Uterus (tissue), 4 donors: ENCODE data around the gene RGS2. TPM values are rescaled to one million over a fixed set of nuclear protein-coding genes. Genes with fewer than 3 reads are reported as not detected.

Experiments used
- DNase-seq, 2 donors: peaks; one replicate each; pipeline ENCODE4 v3.0.0-alpha.2; 2019 to 2020
- H3K27ac ChIP-seq, 2 donors: fragments of 200-600 bp; sonication (generic); 1 replicate in 1 of 2; 2 replicates in 1 of 2; pipeline ENCODE4 v1.5.1; 2016 to 2018
- H3K27me3 ChIP-seq, 2 donors: fragments of 200-600 bp; sonication (generic); one replicate each; pipeline ENCODE4 v1.5.1; 2018 to 2019; ENCODE audit warnings: control low read depth in 1 of 2
- H3K36me3 ChIP-seq, 2 donors: fragments of 200-600 bp; sonication (generic); one replicate each; pipeline ENCODE4 v1.5.1; 2019; ENCODE audit warnings: control low read depth in 1 of 2
- H3K4me1 ChIP-seq, 2 donors: fragments of 200-600 bp; sonication (generic); one replicate each; pipeline ENCODE4 v1.5.1; 2018 to 2019; ENCODE audit warnings: control low read depth in 1 of 2
- H3K4me3 ChIP-seq, 2 donors: fragments of 200-600 bp; sonication (generic); 1 replicate in 1 of 2; 2 replicates in 1 of 2; pipeline ENCODE4 v1.5.1; 2018 to 2019; ENCODE audit warnings: mild to moderate bottlenecking in 1 of 2
- H3K9me3 ChIP-seq, 2 donors: fragments of 200-600 bp; sonication (generic); one replicate each; pipeline ENCODE4 v1.5.1; 2019; ENCODE audit warnings: control low read depth in 1 of 2
- POLR2A ChIP-seq, 2 donors: fragments of 450-650 bp; IDR thresholded peaks; one replicate each; pipeline ENCODE4 v1.6.1; 2016; ENCODE audit warnings: antibody characterized with exemption in 2 of 2, mild to moderate bottlenecking in 1 of 2, moderate library complexity in 1 of 2
- intact Hi-C: fragments of 100-400 bp; cut with DNase I; formaldehyde crosslinking; loops from one replicate; pipeline ENCODE4 v1.15.1; 2023; ENCODE audit warnings: low total_unique reads
- total RNA-seq, 4 donors: library from RNA; depleted of rRNA in 3 of 4; stranded (reverse); fragments of >200 nt in 3 of 4; gene quantifications; one replicate each; pipeline versions ENCODE4 v1.1.0 to v1.2.4, GENCODE V29; 2014 to 2023
- TF ChIP-seq, protein P1 (sequence below), 4 experiments: fragments of 200-600 bp in 2 of 4; fragments of 450-650 bp in 2 of 4; sonication (generic) in 2 of 4; IDR thresholded peaks; one replicate each; pipeline ENCODE4 v1.5.1; 2016 to 2019; ENCODE audit warnings: antibody characterized with exemption in 4 of 4, mild to moderate bottlenecking in 2 of 4, moderate library complexity in 1 of 4
- donor health status: DM: yes; HTN: yes; CAD: no.

Gene RGS2, protein sequence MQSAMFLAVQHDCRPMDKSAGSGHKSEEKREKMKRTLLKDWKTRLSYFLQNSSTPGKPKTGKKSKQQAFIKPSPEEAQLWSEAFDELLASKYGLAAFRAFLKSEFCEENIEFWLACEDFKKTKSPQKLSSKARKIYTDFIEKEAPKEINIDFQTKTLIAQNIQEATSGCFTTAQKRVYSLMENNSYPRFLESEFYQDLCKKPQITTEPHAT
- total RNA-seq, result 100 to 1,000 TPM; 103 to 164 (median 134) TPM

DNA sequence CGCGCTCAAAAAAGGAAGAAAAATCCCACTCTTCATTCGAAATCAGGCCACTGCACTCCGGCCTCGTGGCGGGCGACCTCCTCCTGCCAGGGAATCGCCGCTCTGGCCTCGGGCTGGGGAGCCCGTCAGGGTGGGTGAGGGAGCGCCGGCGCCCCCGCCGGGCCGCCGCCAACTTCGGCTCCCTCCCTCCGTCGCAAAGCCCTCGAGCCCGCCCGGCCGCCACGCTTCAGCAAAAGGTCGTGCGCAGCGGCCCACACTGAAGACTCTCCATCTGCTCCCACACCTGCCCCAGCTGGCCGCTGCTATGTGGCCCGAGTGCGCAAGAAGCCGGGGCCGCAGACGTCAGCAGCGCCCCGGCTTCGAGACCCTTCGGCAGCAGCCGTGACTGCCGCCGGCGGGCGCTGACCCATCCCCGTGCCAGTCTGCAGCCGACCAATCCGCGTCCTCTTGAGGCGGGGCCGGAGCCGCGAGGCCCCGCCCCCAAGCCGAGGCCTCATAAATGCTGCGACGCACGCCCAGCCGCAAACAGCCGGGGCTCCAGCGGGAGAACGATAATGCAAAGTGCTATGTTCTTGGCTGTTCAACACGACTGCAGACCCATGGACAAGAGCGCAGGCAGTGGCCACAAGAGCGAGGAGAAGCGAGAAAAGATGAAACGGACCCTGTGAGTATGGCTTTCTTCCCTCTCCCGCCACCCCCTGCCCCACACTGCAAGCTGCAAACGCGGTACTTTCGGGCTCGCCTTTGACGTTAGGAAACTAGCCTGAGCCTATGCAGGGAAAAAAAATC, at the start of gene RGS2:
TSS of gene RGS2 (plus strand) at position 522 of the 789 bp plus-strand sequence. CDS start at position 555, 33 bp downstream.
- Histone ChIP-seq H3K36me3 (no peaks in the 10 kb centered on the region), H3K4me1 (peaks cover 0 to 14% of the 10 kb centered on the region in 2 donors), H3K27ac (peak within 1 kb of the TSS; percentile 95 to 97), H3K9me3 (no peaks in the 10 kb centered on the region), H3K4me3 (peak within 1 kb of the TSS; percentile 79 to 89), H3K27me3 (no peaks in the 10 kb centered on the region)
- TF ChIP-seq POLR2A (IDR thresholded peaks at IDR 0.05), result peak; percentile 98 to 99
- TF ChIP-seq, protein P1, sequence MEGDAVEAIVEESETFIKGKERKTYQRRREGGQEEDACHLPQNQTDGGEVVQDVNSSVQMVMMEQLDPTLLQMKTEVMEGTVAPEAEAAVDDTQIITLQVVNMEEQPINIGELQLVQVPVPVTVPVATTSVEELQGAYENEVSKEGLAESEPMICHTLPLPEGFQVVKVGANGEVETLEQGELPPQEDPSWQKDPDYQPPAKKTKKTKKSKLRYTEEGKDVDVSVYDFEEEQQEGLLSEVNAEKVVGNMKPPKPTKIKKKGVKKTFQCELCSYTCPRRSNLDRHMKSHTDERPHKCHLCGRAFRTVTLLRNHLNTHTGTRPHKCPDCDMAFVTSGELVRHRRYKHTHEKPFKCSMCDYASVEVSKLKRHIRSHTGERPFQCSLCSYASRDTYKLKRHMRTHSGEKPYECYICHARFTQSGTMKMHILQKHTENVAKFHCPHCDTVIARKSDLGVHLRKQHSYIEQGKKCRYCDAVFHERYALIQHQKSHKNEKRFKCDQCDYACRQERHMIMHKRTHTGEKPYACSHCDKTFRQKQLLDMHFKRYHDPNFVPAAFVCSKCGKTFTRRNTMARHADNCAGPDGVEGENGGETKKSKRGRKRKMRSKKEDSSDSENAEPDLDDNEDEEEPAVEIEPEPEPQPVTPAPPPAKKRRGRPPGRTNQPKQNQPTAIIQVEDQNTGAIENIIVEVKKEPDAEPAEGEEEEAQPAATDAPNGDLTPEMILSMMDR (IDR thresholded peaks at IDR 0.05), result peak in 3 of 4 experiments; percentile 26 to 33 (median 27)
- intact Hi-C loops, result no loop called here
- peak; percentile 93 to 94 for DNase-seq

DNA sequence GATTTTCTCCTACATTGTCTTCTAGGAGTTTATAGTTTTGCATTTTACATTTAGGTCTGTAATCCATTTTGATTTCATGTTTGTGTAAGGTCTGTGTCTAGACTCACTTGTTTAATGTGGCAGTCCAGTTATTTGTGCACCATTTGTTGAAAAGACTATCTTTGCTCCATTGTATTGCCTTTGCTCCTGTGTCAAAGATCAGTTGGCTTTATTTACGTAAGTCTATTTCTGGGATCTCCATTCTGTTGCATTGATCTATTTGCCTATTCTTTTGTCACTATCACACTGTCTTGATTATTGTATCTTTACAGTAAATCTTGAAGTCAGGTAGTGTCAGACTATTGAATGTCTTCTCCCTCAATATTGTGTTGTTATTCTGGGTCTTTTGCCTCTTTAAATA, 49.7 kb upstream of the RGS2 start:
- intact Hi-C loops, result no loop called here
- TF ChIP-seq, protein P1 (IDR thresholded peaks at IDR 0.05), result no peak
- TF ChIP-seq POLR2A (IDR thresholded peaks at IDR 0.05), result no peak
- Histone ChIP-seq H3K27me3 (no peaks in the 10 kb centered on the region), H3K4me1 (peaks cover 0 to 4% of the 10 kb centered on the region in 2 donors), H3K9me3 (no peaks in the 10 kb centered on the region), H3K27ac (no peak overlapping the region), H3K36me3 (peaks cover 0 to 3% of the 10 kb centered on the region in 2 donors), H3K4me3 (no peak overlapping the region)
- no peak for DNase-seq

DNA sequence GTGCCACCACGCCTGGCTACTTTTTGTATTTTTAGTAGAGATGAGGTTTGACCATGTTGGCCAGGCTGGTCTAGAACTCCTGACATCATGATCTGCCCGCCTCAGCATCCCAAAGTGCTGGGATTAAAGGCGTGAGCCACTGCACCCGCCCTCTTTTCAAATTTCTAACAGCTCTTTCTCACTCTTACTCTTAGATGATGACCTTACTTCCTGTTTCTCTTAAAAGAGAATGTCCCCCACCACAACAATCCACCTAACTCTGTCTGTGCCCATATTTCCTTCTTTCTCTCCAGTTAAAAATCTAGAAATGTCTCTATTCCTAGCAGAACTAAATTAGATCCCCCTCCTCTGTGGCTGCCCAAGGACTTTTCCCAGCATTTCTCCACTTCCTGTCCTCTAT, 46.6 kb upstream of the RGS2 start:
- Histone ChIP-seq H3K9me3 (no peaks in the 10 kb centered on the region), H3K27me3 (no peaks in the 10 kb centered on the region), H3K4me3 (no peak overlapping the region), H3K36me3 (peaks cover 0 to 3% of the 10 kb centered on the region in 2 donors), H3K27ac (no peak overlapping the region), H3K4me1 (peaks cover 0 to 4% of the 10 kb centered on the region in 2 donors)
- TF ChIP-seq, protein P1 (IDR thresholded peaks at IDR 0.05), result no peak
- TF ChIP-seq POLR2A (IDR thresholded peaks at IDR 0.05), result no peak
- intact Hi-C loops, result no loop called here
- DNase-seq, result no peak

DNA sequence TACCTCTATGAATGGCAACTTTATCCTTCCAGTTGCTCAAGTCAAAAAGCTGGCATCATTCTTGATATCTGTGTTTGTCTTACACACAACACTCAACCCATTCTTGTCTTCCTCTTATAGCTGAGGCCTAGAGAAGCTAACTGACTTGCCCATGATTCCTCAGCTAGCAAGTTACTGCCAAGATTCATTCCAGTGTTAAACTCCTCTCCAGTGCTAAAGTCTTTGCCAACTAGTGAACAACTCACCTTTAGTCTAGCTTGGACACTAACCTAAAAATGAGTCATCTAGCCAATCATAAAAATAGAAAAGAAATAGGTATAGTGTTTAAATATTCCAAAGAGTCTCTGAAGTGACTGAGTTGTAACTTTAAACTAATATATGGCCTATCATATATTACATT, 45.6 kb upstream of the RGS2 start:
- Histone ChIP-seq H3K27me3 (no peaks in the 10 kb centered on the region), H3K9me3 (no peaks in the 10 kb centered on the region), H3K27ac (peak overlapping the region; percentile 3 to 49), H3K36me3 (peaks cover 0 to 3% of the 10 kb centered on the region in 2 donors), H3K4me3 (no peak overlapping the region), H3K4me1 (peaks cover 0 to 4% of the 10 kb centered on the region in 2 donors)
- no peak for DNase-seq
- TF ChIP-seq, protein P1 (IDR thresholded peaks at IDR 0.05), result no peak
- TF ChIP-seq POLR2A (IDR thresholded peaks at IDR 0.05), result no peak
- intact Hi-C loops, result no loop called here

DNA sequence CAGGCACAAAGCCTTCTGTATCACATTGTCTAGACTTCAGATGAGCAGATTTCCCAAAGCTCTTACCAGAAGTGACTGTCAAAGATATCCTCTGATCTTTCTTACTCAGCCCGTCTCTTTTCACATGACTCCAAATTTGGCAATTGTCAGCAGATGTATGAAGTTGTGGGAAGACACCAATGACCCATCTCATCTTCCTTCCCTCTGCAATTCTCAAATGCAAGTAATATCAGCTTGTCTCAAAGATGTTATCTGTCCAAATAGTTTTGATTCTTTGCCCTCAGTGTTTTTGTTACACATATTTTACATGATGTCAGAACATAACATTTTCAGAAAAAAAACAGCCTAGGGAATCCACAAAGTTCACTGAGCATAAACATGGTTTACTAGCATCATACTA, 45.1 kb upstream of the RGS2 start:
- H3K27ac ChIP-seq, result peak overlapping the region; percentile 3 to 49
- DNase-seq, result no peak
- no peak overlapping the region for H3K4me3 ChIP-seq
- H3K9me3 ChIP-seq, result no peaks in the 10 kb centered on the region
- no peak for TF ChIP-seq POLR2A (IDR thresholded peaks at IDR 0.05)
- TF ChIP-seq, protein P1 (IDR thresholded peaks at IDR 0.05), result no peak
- no peaks in the 10 kb centered on the region for H3K27me3 ChIP-seq
- peaks cover 0 to 3% of the 10 kb centered on the region in 2 donors for H3K36me3 ChIP-seq
- intact Hi-C loops, result no loop called here
- peaks cover 0 to 4% of the 10 kb centered on the region in 2 donors for H3K4me1 ChIP-seq
